Measurements from ENCODE around the gene SEMA5A.

Gene SEMA5A

GRCh38 chr5:9278921-9279603, 266.8 kb downstream of the SEMA5A start:
- DNase-seq (ENCODE audit: low read depth) = no peak
- no peak overlapping the region for H3K4me3 ChIP-seq (ENCODE audit: low read depth, low read length)
- TF ChIP-seq CTCF (IDR thresholded peaks at IDR 0.05; ENCODE audit: control insufficient read depth, extremely low read depth, insufficient read depth) = no peak

GRCh38 chr5:9269014-9269413, 276.9 kb downstream of the SEMA5A start:
- no peak for DNase-seq (ENCODE audit: low read depth)
- no peak overlapping the region for H3K4me3 ChIP-seq (ENCODE audit: low read depth, low read length)
- TF ChIP-seq CTCF (IDR thresholded peaks at IDR 0.05; ENCODE audit: control insufficient read depth, extremely low read depth, insufficient read depth) = no peak

GRCh38 chr5:9268226-9268625, 277.6 kb downstream of the SEMA5A start:
- no peak for DNase-seq (ENCODE audit: low read depth)
- no peak overlapping the region for H3K4me3 ChIP-seq (ENCODE audit: low read depth, low read length)
- no peak for TF ChIP-seq CTCF (IDR thresholded peaks at IDR 0.05; ENCODE audit: control insufficient read depth, extremely low read depth, insufficient read depth)

- DNase-seq (ENCODE audit: low read depth) = no peak
- no peak overlapping the region for H3K4me3 ChIP-seq (ENCODE audit: low read depth, low read length)
- no peak for TF ChIP-seq CTCF (IDR thresholded peaks at IDR 0.05; ENCODE audit: control insufficient read depth, extremely low read depth, insufficient read depth)
Measured at GRCh38 chr5:9265441-9266287, 280.2 kb downstream of the SEMA5A start.

GRCh38 chr5:9264301-9264700, 281.6 kb downstream of the SEMA5A start:
- no peak for DNase-seq (ENCODE audit: low read depth)
- no peak overlapping the region for H3K4me3 ChIP-seq (ENCODE audit: low read depth, low read length)
- TF ChIP-seq CTCF (IDR thresholded peaks at IDR 0.05; ENCODE audit: control insufficient read depth, extremely low read depth, insufficient read depth) = no peak

- TF ChIP-seq CTCF (IDR thresholded peaks at IDR 0.05; ENCODE audit: control insufficient read depth, extremely low read depth, insufficient read depth) = no peak
- DNase-seq (ENCODE audit: low read depth) = no peak
- no peak overlapping the region for H3K4me3 ChIP-seq (ENCODE audit: low read depth, low read length)
Measured at GRCh38 chr5:9263656-9264055, 282.2 kb downstream of the SEMA5A start.

All from LNCaP clone FGC (cell line).